GM12891 (cell line): ENCODE data around the gene BCO2.

ENCODE experiments used
- PAX5 ChIP-seq: IDR thresholded peaks from 2 replicates; pipeline ENCODE4 v1.6.1; 2011; ENCODE audit warnings: low read length, moderate library complexity, mild to moderate bottlenecking; ENCODE audit not compliant: insufficient read depth, severe bottlenecking
- POLR2A ChIP-seq: IDR thresholded peaks from 2 replicates; pipeline ENCODE4 v1.6.1; 2011; ENCODE audit warnings: low read depth, low read length, control low read depth
- POLR2AphosphoS5 ChIP-seq: IDR thresholded peaks from 2 replicates; pipeline ENCODE4 v1.6.1; 2011; ENCODE audit warnings: low read depth, low read length, control low read depth
- POU2F2 ChIP-seq: IDR thresholded peaks from 2 replicates; pipeline ENCODE4 v1.6.1; 2011; ENCODE audit warnings: low read depth, mild to moderate bottlenecking, control low read depth, low read length, moderate library complexity
- SPI1 ChIP-seq: IDR thresholded peaks from 2 replicates; pipeline ENCODE4 v1.6.1; 2011; ENCODE audit warnings: low read depth, low read length, control low read depth
- TAF1 ChIP-seq: IDR thresholded peaks from 2 replicates; pipeline ENCODE4 v1.6.1; 2011; ENCODE audit warnings: low read depth, low read length, control low read depth

DNA sequence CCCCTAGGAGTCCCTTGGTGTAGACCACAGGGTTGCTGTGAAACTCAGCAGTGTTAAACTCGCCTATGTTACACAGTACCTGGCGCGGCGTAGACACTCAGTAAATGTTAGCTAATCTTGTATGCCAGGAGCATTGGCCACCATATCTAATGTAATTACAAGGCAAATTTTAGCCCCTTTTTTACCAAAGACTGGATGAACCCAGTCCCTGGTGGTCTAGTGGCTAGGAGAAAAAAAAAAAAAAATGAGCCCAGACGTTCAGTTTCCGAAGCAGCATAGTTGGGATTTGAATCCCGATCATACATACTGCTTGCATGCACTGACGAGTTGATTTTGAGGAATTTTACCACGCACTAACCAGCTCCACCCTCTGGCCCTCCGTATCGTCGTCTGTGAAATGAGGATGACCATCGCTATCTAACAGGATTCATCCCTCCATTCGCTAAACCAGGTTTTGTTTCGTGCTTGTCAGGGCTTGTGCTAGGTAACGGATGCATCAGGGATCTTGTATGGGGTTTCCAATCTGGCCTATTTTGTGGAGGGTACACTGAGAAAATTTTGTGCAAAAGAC is 51.6 kb downstream of the BCO2 start:
- TF ChIP-seq POLR2AphosphoS5 (no peak), POLR2A (no peak), PAX5 (no peak), POU2F2 (no peak), TAF1 (no peak), SPI1 (no peak)
